ENCODE measurements around the gene IGF2R. TPM values are rescaled to one million over a fixed set of nuclear protein-coding genes. Genes with fewer than 3 reads are reported as not detected.
A peak's percentile ranks its signal among the peaks of the same experiment; 100 is the strongest.

The IGF2R gene
- total RNA-seq, 1 donor from 2014 or later, result 109 TPM

GRCh38 chr6:160077024-160077423, 108.1 kb downstream of the IGF2R start:
- H3K36me3 ChIP-seq (ENCODE audit: control insufficient read depth, insufficient read depth, low read length), result peaks cover 52% of the 10 kb centered on the region
- H3K4me3 ChIP-seq (ENCODE audit: low read depth, low read length), result no peak overlapping the region
- TF ChIP-seq CTCF (IDR thresholded peaks at IDR 0.05; ENCODE audit: insufficient read depth, low read length, severe bottlenecking), result no peak
- H3K27me3 ChIP-seq (ENCODE audit: control insufficient read depth, insufficient read depth, low read length), result no peaks in the 10 kb centered on the region
- DNase-seq (ENCODE audit: low read depth), result no peak
- FAIRE-seq, result no peak

DNA sequence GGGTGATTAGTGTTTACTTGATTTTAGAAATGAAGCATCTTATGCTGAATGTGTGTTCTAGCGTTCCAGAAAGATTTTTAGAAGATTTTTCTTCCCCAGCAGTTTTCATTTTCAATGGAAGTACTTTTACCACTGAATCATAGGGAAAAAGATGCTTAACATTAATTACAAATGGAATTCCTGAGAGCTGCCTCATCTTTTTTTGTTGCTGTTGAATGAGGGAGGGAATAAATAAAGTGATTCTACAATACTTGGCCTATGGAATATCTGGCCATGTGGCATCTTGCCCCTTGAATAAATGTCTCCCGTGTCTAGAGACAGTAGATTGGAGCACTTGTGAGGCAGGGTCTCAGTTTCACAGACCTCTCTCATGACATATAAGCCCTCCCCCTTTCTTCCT, 108.6 kb downstream of the IGF2R start:
- no peak for DNase-seq (ENCODE audit: low read depth)
- H3K4me3 ChIP-seq (ENCODE audit: low read depth, low read length), result no peak overlapping the region
- FAIRE-seq, result no peak
- H3K36me3 ChIP-seq (ENCODE audit: control insufficient read depth, insufficient read depth, low read length), result peaks cover 47% of the 10 kb centered on the region
- H3K27me3 ChIP-seq (ENCODE audit: control insufficient read depth, insufficient read depth, low read length), result no peaks in the 10 kb centered on the region
- no peak for TF ChIP-seq CTCF (IDR thresholded peaks at IDR 0.05; ENCODE audit: insufficient read depth, low read length, severe bottlenecking)

DNA sequence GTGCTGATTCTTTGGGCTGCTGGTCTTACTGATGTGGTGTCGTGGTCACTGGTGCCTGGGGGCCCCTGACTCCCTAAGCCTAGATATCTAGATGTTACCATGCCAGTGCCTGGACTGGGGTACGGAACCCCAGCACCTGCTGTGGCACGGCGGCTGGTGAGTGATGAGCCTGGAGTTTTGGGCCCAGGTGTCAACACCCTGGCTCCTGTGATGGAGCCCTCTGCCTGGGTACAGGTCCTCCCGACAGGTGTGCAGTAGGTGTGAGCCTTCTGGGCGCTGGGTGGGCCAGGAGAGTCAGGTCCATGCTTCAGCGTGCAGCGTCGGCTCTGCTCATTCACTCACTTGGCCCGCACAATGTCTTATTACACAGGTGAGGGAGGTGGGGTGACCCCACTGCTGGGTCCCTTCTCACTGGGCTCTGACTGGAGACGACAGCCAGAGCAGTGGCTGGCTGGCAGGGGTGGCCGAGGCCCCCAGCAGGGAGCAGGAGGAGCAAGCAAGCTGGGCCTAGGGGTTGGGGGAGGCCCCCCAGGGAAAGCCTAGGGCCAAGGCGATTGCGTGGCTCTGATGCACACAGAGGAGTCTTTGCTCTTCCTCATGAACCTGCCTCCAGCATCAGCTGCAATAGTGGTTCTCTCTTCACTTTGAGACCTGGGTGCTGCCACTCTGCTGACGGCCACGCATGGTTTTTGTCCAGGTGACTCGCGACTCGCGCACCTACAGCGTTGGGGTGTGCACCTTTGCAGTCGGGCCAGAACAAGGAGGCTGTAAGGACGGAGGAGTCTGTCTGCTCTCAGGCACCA, 110.2 kb downstream of the IGF2R start:
- no peak for TF ChIP-seq CTCF (IDR thresholded peaks at IDR 0.05; ENCODE audit: insufficient read depth, low read length, severe bottlenecking)
- FAIRE-seq, result no peak
- Histone ChIP-seq H3K4me3 (ENCODE audit: low read depth, low read length) (no peak overlapping the region), H3K36me3 (ENCODE audit: control insufficient read depth, insufficient read depth, low read length) (peaks cover 42% of the 10 kb centered on the region), H3K27me3 (ENCODE audit: control insufficient read depth, insufficient read depth, low read length) (no peaks in the 10 kb centered on the region)
- DNase-seq (ENCODE audit: low read depth), result no peak

DNA sequence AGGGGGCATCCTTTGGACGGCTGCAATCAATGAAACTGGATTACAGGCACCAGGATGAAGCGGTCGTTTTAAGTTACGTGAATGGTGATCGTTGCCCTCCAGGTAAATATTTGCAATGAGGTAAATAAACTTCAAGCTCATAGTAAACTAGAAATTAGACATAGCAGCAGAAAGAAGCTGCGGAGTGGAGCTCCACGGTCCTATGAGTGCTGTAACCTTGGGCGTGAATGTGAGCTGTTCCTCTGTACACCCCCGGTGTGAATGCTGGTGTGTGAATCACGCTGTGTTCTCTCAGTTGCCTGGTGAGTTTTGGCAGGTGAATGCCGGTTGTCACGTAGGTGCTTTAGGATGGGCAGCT, 110.8 kb downstream of the IGF2R start:
- FAIRE-seq (peak; percentile 28), DNase-seq (ENCODE audit: low read depth) (no peak)
- Histone ChIP-seq H3K27me3 (ENCODE audit: control insufficient read depth, insufficient read depth, low read length) (no peaks in the 10 kb centered on the region), H3K36me3 (ENCODE audit: control insufficient read depth, insufficient read depth, low read length) (peaks cover 43% of the 10 kb centered on the region), H3K4me3 (ENCODE audit: low read depth, low read length) (no peak overlapping the region)
- TF ChIP-seq CTCF (IDR thresholded peaks at IDR 0.05; ENCODE audit: insufficient read depth, low read length, severe bottlenecking), result no peak

GRCh38 chr6:160080097-160080496, 111.2 kb downstream of the IGF2R start:
- FAIRE-seq, result no peak
- no peak overlapping the region for H3K4me3 ChIP-seq (ENCODE audit: low read depth, low read length)
- DNase-seq (ENCODE audit: low read depth), result no peak
- TF ChIP-seq CTCF (IDR thresholded peaks at IDR 0.05; ENCODE audit: insufficient read depth, low read length, severe bottlenecking), result no peak
- H3K27me3 ChIP-seq (ENCODE audit: control insufficient read depth, insufficient read depth, low read length), result no peaks in the 10 kb centered on the region
- peaks cover 42% of the 10 kb centered on the region for H3K36me3 ChIP-seq (ENCODE audit: control insufficient read depth, insufficient read depth, low read length)

- Histone ChIP-seq H3K4me3 (ENCODE audit: low read depth, low read length) (no peak overlapping the region), H3K36me3 (ENCODE audit: control insufficient read depth, insufficient read depth, low read length) (peaks cover 44% of the 10 kb centered on the region), H3K27me3 (ENCODE audit: control insufficient read depth, insufficient read depth, low read length) (no peaks in the 10 kb centered on the region)
- FAIRE-seq (no peak), DNase-seq (ENCODE audit: low read depth) (no peak)
- no peak for TF ChIP-seq CTCF (IDR thresholded peaks at IDR 0.05; ENCODE audit: insufficient read depth, low read length, severe bottlenecking)
Observed at GRCh38 chr6:160081398-160081797, 112.5 kb downstream of the IGF2R start.
